Suppressor macrophage treated with lipopolysaccharide for 4 hours (primary cell): ENCODE data around the gene CSAG1.
"Not testable (repeated sequence)": the region's sequence is repeated elsewhere in the genome, so short reads cannot be mapped to it uniquely, and the experiment has no call there.

Experiments
- DNase-seq: peaks from one replicate; pipeline ENCODE4 v3.0.0-alpha.2; 2020

The CSAG1 gene

DNA sequence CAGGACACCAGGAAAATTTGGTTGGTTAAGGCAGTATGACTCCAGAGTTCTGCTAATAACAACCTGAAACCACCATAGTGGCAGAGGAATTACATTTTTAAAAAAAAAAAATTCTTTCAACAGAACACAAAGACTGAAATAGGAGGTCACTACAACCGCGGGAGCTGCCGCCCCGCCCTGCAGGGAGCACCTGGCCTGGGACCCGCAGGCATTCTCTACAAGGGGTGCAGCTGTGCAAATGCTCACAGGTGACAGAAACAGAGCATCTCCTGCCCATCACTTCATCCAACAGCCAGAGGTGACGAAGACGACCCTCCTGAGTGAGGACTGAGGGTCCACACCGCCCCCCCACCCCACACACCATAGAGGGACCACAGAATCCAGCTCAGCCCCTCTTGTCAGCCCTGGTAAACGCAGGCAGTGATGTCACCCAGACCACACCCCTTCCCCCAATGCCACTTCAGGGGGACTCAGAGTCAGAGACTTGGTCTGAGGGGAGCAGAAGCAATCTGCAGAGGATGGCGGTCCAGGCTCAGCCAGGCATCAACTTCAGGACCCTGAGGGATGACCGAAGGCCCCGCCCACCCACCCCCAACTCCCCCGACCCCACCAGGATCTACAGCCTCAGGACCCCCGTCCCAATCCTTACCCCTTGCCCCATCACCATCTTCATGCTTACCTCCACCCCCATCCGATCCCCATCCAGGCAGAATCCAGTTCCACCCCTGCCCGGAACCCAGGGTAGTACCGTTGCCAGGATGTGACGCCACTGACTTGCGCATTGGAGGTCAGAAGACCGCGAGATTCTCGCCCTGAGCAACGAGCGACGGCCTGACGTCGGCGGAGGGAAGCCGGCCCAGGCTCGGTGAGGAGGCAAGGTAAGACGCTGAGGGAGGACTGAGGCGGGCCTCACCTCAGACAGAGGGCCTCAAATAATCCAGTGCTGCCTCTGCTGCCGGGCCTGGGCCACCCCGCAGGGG is 35.3 kb downstream of the CSAG1 start, which contains the start of gene MAGEA3:
TSS of gene MAGEA3 (plus strand) at position 843 of the 980 bp plus-strand sequence. CDS start 2,039 bp downstream, outside the sequence.
- not testable (repeated sequence) for DNase-seq

DNA sequence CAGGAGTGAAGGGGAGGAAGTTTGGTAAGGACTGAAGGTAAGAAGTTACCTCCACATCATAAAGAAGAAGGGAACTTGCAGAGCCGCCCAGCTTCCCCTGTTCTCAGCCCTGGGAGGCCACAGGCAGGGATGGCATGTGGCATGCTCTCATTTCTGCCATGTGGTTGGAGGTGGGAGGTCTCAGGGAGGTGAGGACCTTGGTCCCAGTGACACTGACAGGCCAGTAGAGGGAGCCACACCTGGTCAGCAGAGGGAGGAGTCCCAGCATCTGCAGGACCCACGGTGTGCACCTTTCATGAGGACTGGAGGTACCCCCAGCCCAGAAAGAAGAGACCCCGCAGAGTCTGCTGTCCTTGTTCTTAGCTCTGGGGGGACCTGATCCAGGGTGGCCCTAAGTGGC is 52.5 kb downstream of the CSAG1 start:
- not testable (repeated sequence) for DNase-seq
